HT1080 (cell line): ENCODE data around the gene GGT5. TPM values are rescaled to one million over a fixed set of nuclear protein-coding genes. Genes with fewer than 3 reads are reported as not detected.
"Not testable (repeated sequence)": the region's sequence is repeated elsewhere in the genome, so short reads cannot be mapped to it uniquely, and the experiment has no call there.

ENCODE experiments used
- DNase-seq: peaks from one replicate; pipeline ENCODE4 v3.0.0-alpha.2; 2015; ENCODE audit warnings: low read depth
- total RNA-seq: library from RNA; depleted of rRNA; stranded (reverse); fragments of >200 nt; shearing (Covaris generic); gene quantifications from 2 replicates; pipeline ENCODE4 v1.2.3, GENCODE V29; 2014

GGT5 gene
- total RNA-seq, 1 experiment from 2014 or later = not detected

- peak; percentile 62 for DNase-seq
These were observed 19.5 kb upstream of the GGT5 start for GRCh38 chr22:24264329-24264896.

- not testable (repeated sequence) for DNase-seq
These were observed 18.6 kb upstream of the GGT5 start for GRCh38 chr22:24263479-24263878.

GRCh38 chr22:24262185-24262749 lies 17.4 kb upstream of the GGT5 start:
- not testable (repeated sequence) for DNase-seq

- peak; percentile 71 for DNase-seq
These were observed 14.6 kb upstream of the GGT5 start for GRCh38 chr22:24259459-24259858.

GRCh38 chr22:24256736-24257135 lies 11.9 kb upstream of the GGT5 start:
- DNase-seq = not testable (repeated sequence)

GRCh38 chr22:24256136-24256535 lies 11.3 kb upstream of the GGT5 start:
- DNase-seq = not testable (repeated sequence)

- DNase-seq = not testable (repeated sequence)
These were observed 8.2 kb upstream of the GGT5 start for GRCh38 chr22:24253126-24253525.

GRCh38 chr22:24251286-24251685 lies 6.4 kb upstream of the GGT5 start:
- not testable (repeated sequence) for DNase-seq

- DNase-seq = not testable (repeated sequence)
These were observed 4.5 kb upstream of the GGT5 start for GRCh38 chr22:24249413-24249812.

GRCh38 chr22:24248611-24249010 lies 3.7 kb upstream of the GGT5 start:
- not testable (repeated sequence) for DNase-seq

- peak; percentile 85 for DNase-seq
These were observed 2.9 kb upstream of the GGT5 start for GRCh38 chr22:24247564-24248344.

GRCh38 chr22:24247011-24247507 lies 2.2 kb upstream of the GGT5 start:
- no peak for DNase-seq

GRCh38 chr22:24245584-24246561 lies 991 bp upstream of the GGT5 start:
- DNase-seq = not testable (repeated sequence)

- no peak for DNase-seq
These were observed 616 bp downstream of the GGT5 start for GRCh38 chr22:24244144-24244787.

GRCh38 chr22:24243417-24243816 lies 1.5 kb downstream of the GGT5 start:
- peak; percentile 78 for DNase-seq

- not testable (repeated sequence) for DNase-seq
These were observed 3.7 kb downstream of the GGT5 start for GRCh38 chr22:24240985-24241692.

GRCh38 chr22:24240381-24240780 lies 4.5 kb downstream of the GGT5 start:
- DNase-seq = no peak

GRCh38 chr22:24238101-24238694 lies 6.7 kb downstream of the GGT5 start:
- peak; percentile 50 for DNase-seq

GRCh38 chr22:24236656-24237055 lies 8.2 kb downstream of the GGT5 start:
- DNase-seq = no peak

GRCh38 chr22:24235315-24235714 lies 9.6 kb downstream of the GGT5 start:
- no peak for DNase-seq
